HG02610 (cell line): Measurements from ENCODE around the gene SH2D1A.

ENCODE experiments used
- ATAC-seq: cut with Tn5 transposase; IDR thresholded peaks from one replicate; pipeline ENCODE4 v1.9.1; 2021; ENCODE audit warnings: mild to moderate bottlenecking, moderate library complexity; ENCODE audit not compliant: unreplicated experiment

SH2D1A gene

DNA sequence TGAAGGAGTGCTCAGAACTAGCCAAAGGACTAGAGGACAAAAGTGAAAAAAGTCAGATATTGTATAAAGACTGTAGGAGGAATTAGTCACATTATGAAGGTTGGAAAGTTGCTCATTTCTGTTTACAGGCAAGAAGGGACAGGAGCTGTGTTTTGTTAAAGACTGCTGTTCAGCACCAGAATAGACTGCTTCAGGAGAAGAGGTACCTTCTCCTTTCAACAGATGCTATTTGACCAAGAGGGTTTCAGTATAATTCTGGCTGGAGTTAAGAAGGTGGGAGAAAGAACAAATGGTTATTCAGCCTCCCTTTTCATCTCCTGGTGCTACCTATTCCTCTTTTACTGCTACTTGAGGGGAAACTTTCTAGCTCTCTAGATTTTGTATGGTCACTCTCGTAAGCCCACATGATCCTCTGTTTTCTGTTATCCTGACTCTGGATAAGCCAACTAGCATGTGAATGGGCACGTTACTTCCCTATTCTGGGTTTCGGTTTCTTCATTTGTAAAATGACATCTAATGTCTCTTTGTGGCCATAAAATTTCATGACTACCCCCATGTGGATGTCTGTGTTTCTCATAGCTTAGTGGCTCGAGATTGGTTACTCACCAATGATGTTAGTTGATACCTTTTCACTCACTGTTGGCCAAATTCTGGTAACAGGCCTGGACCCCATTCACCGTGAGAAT, 68.9 kb downstream of the SH2D1A start:
- no peak for ATAC-seq

DNA sequence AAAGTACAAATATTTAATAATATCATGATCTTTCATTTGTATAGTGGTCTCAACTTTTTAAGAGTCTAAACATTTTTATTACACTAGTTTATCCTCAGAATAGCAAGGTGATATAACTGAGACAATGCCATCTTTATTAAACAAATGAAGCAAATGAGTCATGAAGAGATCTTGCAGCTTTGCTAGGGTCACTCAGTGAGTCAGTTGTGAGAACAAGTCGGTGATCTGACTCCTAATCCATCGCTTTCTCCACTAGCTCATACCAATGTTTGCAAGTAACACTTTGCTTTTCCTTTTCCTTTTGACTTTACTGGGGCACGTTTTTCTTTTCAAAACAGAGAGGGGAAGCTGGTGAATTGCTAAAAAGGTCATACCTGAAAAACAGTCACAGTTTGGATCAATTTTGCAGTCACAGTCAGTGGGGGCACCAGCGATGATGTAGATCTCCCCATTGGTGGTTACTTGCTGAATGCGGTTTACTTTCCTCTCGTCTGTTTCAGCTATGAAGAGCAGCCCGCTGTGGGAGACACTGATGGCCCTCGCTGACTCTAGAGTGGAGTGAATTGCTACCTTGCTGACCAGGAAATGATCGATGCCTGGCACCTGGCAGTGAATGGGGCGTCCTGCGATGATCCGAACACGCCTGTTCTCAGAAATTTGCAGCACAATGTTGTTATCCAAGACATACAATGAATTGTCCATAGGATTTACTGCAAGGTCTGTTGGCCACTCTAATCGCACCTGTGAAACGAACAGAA, 75.7 kb downstream of the SH2D1A start:
- ATAC-seq = no peak
